HepG2 (cell line): ENCODE measurements around the gene TNFAIP2. TPM values are rescaled to one million over a fixed set of nuclear protein-coding genes. Genes with fewer than 3 reads are reported as not detected.

Experiments
- ATF7 ChIP-seq, 2 experiments: fragments of 450-650 bp in 1 of 2; sonication (generic) in 1 of 2; formaldehyde crosslinking in 1 of 2; IDR thresholded peaks; 2 replicates each; pipeline versions ENCODE4 v1.4.0 to v1.6.1; 2016 to 2020; ENCODE audit warnings: antibody characterized with exemption in 1 of 2, mild to moderate bottlenecking in 1 of 2, missing genetic modification reagents in 1 of 2
- ELF1 ChIP-seq: sonication (generic); formaldehyde crosslinking; IDR thresholded peaks from 2 replicates; pipeline ENCODE4 v1.4.0; 2020; ENCODE audit warnings: missing genetic modification reagents
- FOXA3 ChIP-seq: IDR thresholded peaks from 2 replicates; pipeline ENCODE4 v1.6.1; 2016; ENCODE audit warnings: missing genetic modification reagents, missing compliant biosample characterization
- FOXM1 ChIP-seq: sonication (generic); formaldehyde crosslinking; IDR thresholded peaks from 2 replicates; pipeline ENCODE4 v1.5.0; 2020; ENCODE audit warnings: missing genetic modification reagents
- FOXO1 ChIP-seq: sonication (generic); formaldehyde crosslinking; IDR thresholded peaks from 2 replicates; pipeline ENCODE4 v1.4.0; 2020; ENCODE audit warnings: missing genetic modification reagents
- HOXD1 ChIP-seq: sonication (generic); formaldehyde crosslinking; IDR thresholded peaks from 2 replicates; pipeline ENCODE4 v1.5.0; 2020; ENCODE audit warnings: missing genetic modification reagents
- JUNB ChIP-seq: sonication (generic); formaldehyde crosslinking; IDR thresholded peaks from 2 replicates; pipeline ENCODE4 v1.8.0; 2022; ENCODE audit warnings: missing genetic modification reagents, mild to moderate bottlenecking, borderline replicate concordance
- MLLT10 ChIP-seq: sonication (generic); formaldehyde crosslinking; IDR thresholded peaks from 2 replicates; pipeline ENCODE4 v1.4.0; 2020; ENCODE audit warnings: missing genetic modification reagents
- PCBP1 ChIP-seq: fragments of 200-400 bp; formaldehyde crosslinking; IDR thresholded peaks from 2 replicates; pipeline ENCODE4 v1.6.1; 2017; ENCODE audit warnings: mild to moderate bottlenecking, low read depth, low read length, borderline replicate concordance
- PHF8 ChIP-seq: sonication (generic); formaldehyde crosslinking; IDR thresholded peaks from 2 replicates; pipeline ENCODE4 v1.5.0; 2020; ENCODE audit warnings: missing genetic modification reagents
- PPARG ChIP-seq: conservative IDR thresholded peaks from 2 replicates; pipeline ENCODE4 v1.6.1; 2016; ENCODE audit warnings: missing biosample characterization, missing genetic modification reagents
- PRMT3 ChIP-seq: sonication (generic); formaldehyde crosslinking; IDR thresholded peaks from 2 replicates; pipeline ENCODE4 v1.8.1; 2022; ENCODE audit warnings: low read depth, mild to moderate bottlenecking, moderate library complexity, missing genetic modification reagents, borderline replicate concordance
- RFXANK ChIP-seq: IDR thresholded peaks from 2 replicates; pipeline ENCODE4 v1.6.1; 2016
- SMARCC2 ChIP-seq: fragments of 450-650 bp; IDR thresholded peaks from 2 replicates; pipeline ENCODE4 v1.6.1; 2017; ENCODE audit warnings: antibody characterized with exemption, mild to moderate bottlenecking
- THAP11 ChIP-seq: IDR thresholded peaks from 2 replicates; pipeline ENCODE4 v1.6.1; 2016; ENCODE audit warnings: missing biosample characterization, missing genetic modification reagents
- THAP9 ChIP-seq: sonication (generic); formaldehyde crosslinking; IDR thresholded peaks from 2 replicates; pipeline ENCODE4; 2020; ENCODE audit warnings: missing genetic modification reagents, mild to moderate bottlenecking, borderline replicate concordance
- U2AF1 ChIP-seq: fragments of 200-400 bp; formaldehyde crosslinking; optimal IDR thresholded peaks from 2 replicates; pipeline ENCODE3; 2017; ENCODE audit warnings: mild to moderate bottlenecking, low read depth, low read length
- ZNF263 ChIP-seq: sonication (generic); formaldehyde crosslinking; IDR thresholded peaks from 2 replicates; pipeline ENCODE4 v1.4.0; 2020; ENCODE audit warnings: missing genetic modification reagents
- ZNF451 ChIP-seq: sonication (generic); formaldehyde crosslinking; IDR thresholded peaks from 2 replicates; pipeline ENCODE4 v1.5.0; 2020; ENCODE audit warnings: mild to moderate bottlenecking, missing genetic modification reagents
- ZNF563 ChIP-seq: sonication (generic); formaldehyde crosslinking; IDR thresholded peaks from 2 replicates; pipeline ENCODE4 v1.8.0; 2022; ENCODE audit warnings: mild to moderate bottlenecking, moderate library complexity, missing genetic modification reagents
- polyA plus RNA-seq, 8 experiments: library from polyadenylated mRNA; depleted of rRNA in 3 of 8; stranded (reverse) in 7 of 8; unstranded in 1 of 8; fragments of >200 nt; fragmentation: Illumina TruSeq in 4 of 8; extraction: Trizol in 4 of 8; gene quantifications; 2 replicates each; pipeline versions ENCODE4 v1.2.1 to v1.2.3, GENCODE V29; 2011 to 2016; ENCODE audit warnings: low read depth in 4 of 8, missing spikeins in 1 of 8, mixed read lengths in 1 of 8; ENCODE audit not compliant: insufficient read depth in 1 of 8
- total RNA-seq, 5 experiments: library from RNA; depleted of rRNA; stranded (reverse); fragments of >200 nt; fragmentation: Illumina TruSeq; extraction: Trizol; gene quantifications; 2 replicates each; pipeline ENCODE4 v1.2.3, GENCODE V29; 2016; ENCODE audit warnings: low read depth in 1 of 5
- TF ChIP-seq, protein P1 (sequence below): IDR thresholded peaks from 2 replicates; pipeline ENCODE4 v1.6.1; 2016
- TF ChIP-seq, protein P2 (sequence below): sonication (generic); formaldehyde crosslinking; IDR thresholded peaks from 2 replicates; pipeline ENCODE4 v1.5.0; 2020; ENCODE audit warnings: missing genetic modification reagents
- TF ChIP-seq, protein P3 (sequence below): sonication (generic); formaldehyde crosslinking; IDR thresholded peaks from 2 replicates; pipeline ENCODE4 v1.8.1; 2023; ENCODE audit warnings: missing genetic modification reagents, inconsistent platforms, borderline replicate concordance

The TNFAIP2 gene
- total and polyA plus RNA-seq, 2 of the 13 experiments (the other 11 are each of a cell fraction or from before 2014, with no cell fraction given), result 0.46 to 1.5 TPM

- TF ChIP-seq FOXA3 (CRISPR knock-in tag), result peak; percentile 4; the same call in 1 of the 2 replicates
- no peak for TF ChIP-seq ELF1
- TF ChIP-seq ZNF563, result peak; percentile 91
- TF ChIP-seq HOXD1 (CRISPR knock-in tag), result peak; percentile 26; the same call in 1 of the 2 replicates
- TF ChIP-seq THAP9 (CRISPR knock-in tag), result peak; percentile 36; the same call in 1 of the 2 replicates
- TF ChIP-seq, protein P1, sequence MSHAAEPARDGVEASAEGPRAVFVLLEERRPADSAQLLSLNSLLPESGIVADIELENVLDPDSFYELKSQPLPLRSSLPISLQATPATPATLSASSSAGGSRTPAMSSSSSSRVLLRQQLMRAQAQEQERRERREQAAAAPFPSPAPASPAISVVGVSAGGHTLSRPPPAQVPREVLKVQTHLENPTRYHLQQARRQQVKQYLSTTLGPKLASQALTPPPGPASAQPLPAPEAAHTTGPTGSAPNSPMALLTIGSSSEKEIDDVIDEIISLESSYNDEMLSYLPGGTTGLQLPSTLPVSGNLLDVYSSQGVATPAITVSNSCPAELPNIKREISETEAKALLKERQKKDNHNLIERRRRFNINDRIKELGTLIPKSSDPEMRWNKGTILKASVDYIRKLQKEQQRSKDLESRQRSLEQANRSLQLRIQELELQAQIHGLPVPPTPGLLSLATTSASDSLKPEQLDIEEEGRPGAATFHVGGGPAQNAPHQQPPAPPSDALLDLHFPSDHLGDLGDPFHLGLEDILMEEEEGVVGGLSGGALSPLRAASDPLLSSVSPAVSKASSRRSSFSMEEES (CRISPR knock-in tag), result no peak
- TF ChIP-seq PHF8 (CRISPR knock-in tag), result peak; percentile 50; the same call in 1 of the 2 replicates
- no peak; the same call in 1 of the 2 replicates for TF ChIP-seq ZNF263 (CRISPR knock-in tag)
- TF ChIP-seq ATF7 (IDR thresholded peaks at IDR 0.05), result no peak
- peak; percentile 73; the same call in 1 of the 2 replicates for TF ChIP-seq ATF7 (CRISPR knock-in tag; IDR thresholded peaks at IDR 0.05)
- 0 out of 2 replicates have a peak, but pooled peaks have one; percentile 41 for TF ChIP-seq PCBP1
- no peak for TF ChIP-seq SMARCC2
- TF ChIP-seq U2AF1, result no peak
- TF ChIP-seq PPARG (CRISPR knock-in tag), result no peak
- TF ChIP-seq PRMT3 (CRISPR knock-in tag), result 0 out of 2 replicates have a peak, but pooled peaks have one; percentile 80
- TF ChIP-seq FOXO1, result 0 out of 2 replicates have a peak, but pooled peaks have one; percentile 25
- TF ChIP-seq, protein P2, sequence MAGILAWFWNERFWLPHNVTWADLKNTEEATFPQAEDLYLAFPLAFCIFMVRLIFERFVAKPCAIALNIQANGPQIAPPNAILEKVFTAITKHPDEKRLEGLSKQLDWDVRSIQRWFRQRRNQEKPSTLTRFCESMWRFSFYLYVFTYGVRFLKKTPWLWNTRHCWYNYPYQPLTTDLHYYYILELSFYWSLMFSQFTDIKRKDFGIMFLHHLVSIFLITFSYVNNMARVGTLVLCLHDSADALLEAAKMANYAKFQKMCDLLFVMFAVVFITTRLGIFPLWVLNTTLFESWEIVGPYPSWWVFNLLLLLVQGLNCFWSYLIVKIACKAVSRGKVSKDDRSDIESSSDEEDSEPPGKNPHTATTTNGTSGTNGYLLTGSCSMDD (CRISPR knock-in tag), result 0 out of 2 replicates have a peak, but pooled peaks have one; percentile 21
- TF ChIP-seq MLLT10 (CRISPR knock-in tag), result no peak
- TF ChIP-seq, protein P3, sequence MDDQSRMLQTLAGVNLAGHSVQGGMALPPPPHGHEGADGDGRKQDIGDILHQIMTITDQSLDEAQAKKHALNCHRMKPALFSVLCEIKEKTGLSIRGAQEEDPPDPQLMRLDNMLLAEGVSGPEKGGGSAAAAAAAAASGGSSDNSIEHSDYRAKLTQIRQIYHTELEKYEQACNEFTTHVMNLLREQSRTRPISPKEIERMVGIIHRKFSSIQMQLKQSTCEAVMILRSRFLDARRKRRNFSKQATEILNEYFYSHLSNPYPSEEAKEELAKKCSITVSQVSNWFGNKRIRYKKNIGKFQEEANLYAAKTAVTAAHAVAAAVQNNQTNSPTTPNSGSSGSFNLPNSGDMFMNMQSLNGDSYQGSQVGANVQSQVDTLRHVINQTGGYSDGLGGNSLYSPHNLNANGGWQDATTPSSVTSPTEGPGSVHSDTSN (CRISPR knock-in tag), result 0 out of 2 replicates have a peak, but pooled peaks have one; percentile 22
- TF ChIP-seq FOXM1 (CRISPR knock-in tag), result no peak
- TF ChIP-seq RFXANK (CRISPR knock-in tag), result no peak
- TF ChIP-seq THAP11 (CRISPR knock-in tag), result no peak
- no peak for TF ChIP-seq JUNB (CRISPR knock-in tag)
- no peak; the same call in 1 of the 2 replicates for TF ChIP-seq ZNF451
These were observed 19.5 kb upstream of the TNFAIP2 start (continued) for GRCh38 chr14:103103461-103104388.
